ENCODE data around the gene ARHGAP26.

The ARHGAP26 gene

DNA sequence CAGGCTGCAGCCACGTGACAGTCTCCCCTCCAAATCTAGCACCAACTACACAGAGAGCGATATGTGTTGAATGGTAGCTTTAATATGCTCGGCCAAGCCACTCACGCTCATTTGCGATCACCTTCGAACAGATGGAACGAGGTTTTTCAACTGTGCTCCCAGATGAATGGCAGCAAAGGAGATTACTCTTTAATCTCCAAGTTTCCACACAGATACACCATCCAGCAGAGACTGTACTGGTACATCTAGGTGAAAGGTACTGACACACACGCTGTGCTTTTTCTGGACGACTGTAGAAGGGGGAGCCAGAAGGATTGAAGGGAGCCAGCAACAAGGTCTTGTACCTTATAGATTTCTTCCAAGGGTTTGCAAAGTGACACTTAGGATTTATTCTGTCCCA, 369.4 kb downstream of the ARHGAP26 start:
- TF ChIP-seq, protein P1, sequence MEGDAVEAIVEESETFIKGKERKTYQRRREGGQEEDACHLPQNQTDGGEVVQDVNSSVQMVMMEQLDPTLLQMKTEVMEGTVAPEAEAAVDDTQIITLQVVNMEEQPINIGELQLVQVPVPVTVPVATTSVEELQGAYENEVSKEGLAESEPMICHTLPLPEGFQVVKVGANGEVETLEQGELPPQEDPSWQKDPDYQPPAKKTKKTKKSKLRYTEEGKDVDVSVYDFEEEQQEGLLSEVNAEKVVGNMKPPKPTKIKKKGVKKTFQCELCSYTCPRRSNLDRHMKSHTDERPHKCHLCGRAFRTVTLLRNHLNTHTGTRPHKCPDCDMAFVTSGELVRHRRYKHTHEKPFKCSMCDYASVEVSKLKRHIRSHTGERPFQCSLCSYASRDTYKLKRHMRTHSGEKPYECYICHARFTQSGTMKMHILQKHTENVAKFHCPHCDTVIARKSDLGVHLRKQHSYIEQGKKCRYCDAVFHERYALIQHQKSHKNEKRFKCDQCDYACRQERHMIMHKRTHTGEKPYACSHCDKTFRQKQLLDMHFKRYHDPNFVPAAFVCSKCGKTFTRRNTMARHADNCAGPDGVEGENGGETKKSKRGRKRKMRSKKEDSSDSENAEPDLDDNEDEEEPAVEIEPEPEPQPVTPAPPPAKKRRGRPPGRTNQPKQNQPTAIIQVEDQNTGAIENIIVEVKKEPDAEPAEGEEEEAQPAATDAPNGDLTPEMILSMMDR (IDR thresholded peaks at IDR 0.05; ENCODE audit: borderline replicate concordance, insufficient read depth, low read depth, low read length), result no peak
- H3K4me3 ChIP-seq (ENCODE audit: low read depth, low read length), result no peak overlapping the region

- no peak overlapping the region for H3K4me3 ChIP-seq (ENCODE audit: low read depth, low read length)
- TF ChIP-seq, protein P1 (IDR thresholded peaks at IDR 0.05; ENCODE audit: borderline replicate concordance, insufficient read depth, low read depth, low read length), result no peak
Measured at GRCh38 chr5:143140492-143141203, 370.5 kb downstream of the ARHGAP26 start.

DNA sequence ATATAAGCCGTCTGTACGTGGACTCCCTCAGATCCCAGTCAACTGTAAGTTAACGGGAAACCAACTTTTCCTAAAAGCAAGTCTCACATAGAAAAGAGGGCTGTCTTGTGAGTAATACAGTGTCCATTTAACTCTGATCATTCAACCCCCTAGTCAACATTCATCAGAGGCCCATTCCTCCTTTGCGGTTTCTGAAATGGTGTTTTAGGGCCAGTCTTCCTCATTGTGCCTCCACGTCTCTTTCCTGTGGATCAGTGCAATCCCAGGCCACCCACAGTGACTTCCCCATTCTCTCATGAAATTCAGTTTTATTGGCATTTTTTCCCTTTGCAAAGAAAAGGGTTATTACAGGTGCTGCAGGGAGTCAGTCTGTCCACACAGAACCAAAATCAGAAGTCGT, 371.5 kb downstream of the ARHGAP26 start:
- TF ChIP-seq, protein P1 (IDR thresholded peaks at IDR 0.05; ENCODE audit: borderline replicate concordance, insufficient read depth, low read depth, low read length), result no peak
- no peak overlapping the region for H3K4me3 ChIP-seq (ENCODE audit: low read depth, low read length)

GRCh38 chr5:143142596-143143435, 372.6 kb downstream of the ARHGAP26 start:
- H3K4me3 ChIP-seq (ENCODE audit: low read depth, low read length), result no peak overlapping the region
- TF ChIP-seq, protein P1 (IDR thresholded peaks at IDR 0.05; ENCODE audit: borderline replicate concordance, insufficient read depth, low read depth, low read length), result no peak

DNA sequence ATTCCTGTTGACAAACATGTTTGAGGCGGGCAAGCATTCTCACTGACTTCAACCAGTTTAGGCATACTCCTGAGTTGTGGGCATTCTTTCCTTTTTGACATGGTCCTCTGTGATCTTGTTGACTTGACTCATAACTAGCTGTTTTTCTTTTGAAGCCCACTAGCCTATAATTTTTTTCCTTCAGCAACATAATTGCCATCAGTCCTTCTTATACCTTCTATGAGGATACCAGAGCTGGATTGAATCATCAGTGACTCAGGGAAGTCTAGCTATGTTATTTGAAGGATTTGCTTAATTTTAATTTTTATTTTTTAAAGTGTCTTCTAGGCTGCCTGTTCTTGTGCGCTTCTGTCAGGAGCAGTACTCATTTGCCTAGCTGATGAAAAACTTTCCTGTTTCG, 373.8 kb downstream of the ARHGAP26 start:
- TF ChIP-seq, protein P1 (IDR thresholded peaks at IDR 0.05; ENCODE audit: borderline replicate concordance, insufficient read depth, low read depth, low read length), result no peak
- H3K4me3 ChIP-seq (ENCODE audit: low read depth, low read length), result no peak overlapping the region

GRCh38 chr5:143145243-143146160, 375.3 kb downstream of the ARHGAP26 start:
- H3K4me3 ChIP-seq (ENCODE audit: low read depth, low read length), result no peak overlapping the region
- TF ChIP-seq, protein P1 (IDR thresholded peaks at IDR 0.05; ENCODE audit: borderline replicate concordance, insufficient read depth, low read depth, low read length), result no peak
